CD4-positive, CD25-positive, alpha-beta regulatory T cell (primary cell): ENCODE measurements around the gene SEMA6B. TPM values are rescaled to one million over a fixed set of nuclear protein-coding genes. Genes with fewer than 3 reads are reported as not detected.

Source experiments
- ATAC-seq, 2 donors: fragments of 150-1000 bp; cut with Tn5 transposase; one replicate each; pipeline ENCODE4 v1.10.0; 2021; ENCODE audit warnings: low read depth in 2 of 2, moderate number of reproducible peaks in 2 of 2, moderate library complexity in 1 of 2
- DNase-seq, 3 donors: peaks; one replicate each; pipeline versions ENCODE4 v3.0.0 to v3.0.0-alpha.2; 2012 to 2022; ENCODE audit warnings: mixed read lengths in 1 of 3
- H3K27ac ChIP-seq: one replicate; pipeline ENCODE4 v1.7.0; 2013; ENCODE audit warnings: mild to moderate bottlenecking, low read length; ENCODE audit not compliant: insufficient read depth, poor library complexity, severe bottlenecking
- H3K27me3 ChIP-seq: one replicate; pipeline ENCODE4 v1.7.0; 2013; ENCODE audit warnings: low read length; ENCODE audit not compliant: control insufficient read depth, insufficient read depth
- H3K36me3 ChIP-seq: one replicate; pipeline ENCODE4 v1.7.0; 2013; ENCODE audit warnings: mild to moderate bottlenecking, low read length, moderate library complexity; ENCODE audit not compliant: control insufficient read depth, insufficient read depth
- H3K4me1 ChIP-seq: 2 replicates; pipeline ENCODE4 v1.7.0; 2013; ENCODE audit warnings: mild to moderate bottlenecking, low read length; ENCODE audit not compliant: insufficient read depth, control insufficient read depth, poor library complexity, severe bottlenecking
- H3K4me3 ChIP-seq: one replicate; pipeline ENCODE4 v1.7.0; 2013; ENCODE audit warnings: low read depth, mild to moderate bottlenecking, low read length, moderate library complexity
- H3K9me3 ChIP-seq, 2 experiments: 1 replicate in 1 of 2; 2 replicates in 1 of 2; pipeline ENCODE4 v1.7.0; 2013; ENCODE audit warnings: low read length in 2 of 2, mild to moderate bottlenecking in 1 of 2, moderate library complexity in 1 of 2; ENCODE audit not compliant: control insufficient read depth in 2 of 2
- H3K27ac Mint-ChIP-seq, 3 donors: one replicate each; pipeline ENCODE4 v1.8.0; 2020 to 2022; ENCODE audit warnings: mild to moderate bottlenecking in 3 of 3, mixed read lengths in 3 of 3, moderate library complexity in 2 of 3
- H3K27me3 Mint-ChIP-seq: one replicate; pipeline ENCODE4 v1.8.0; 2022; ENCODE audit warnings: mild to moderate bottlenecking, mixed read lengths
- H3K36me3 Mint-ChIP-seq: one replicate; pipeline ENCODE4 v1.8.0; 2020; ENCODE audit warnings: mixed read lengths
- H3K4me1 Mint-ChIP-seq, 4 donors: one replicate each; pipeline ENCODE4 v1.8.0; 2020 to 2022; ENCODE audit warnings: mixed read lengths in 4 of 4, mild to moderate bottlenecking in 1 of 4
- H3K4me3 Mint-ChIP-seq, 4 donors: one replicate each; pipeline ENCODE4 v1.8.0; 2020 to 2022; ENCODE audit warnings: mild to moderate bottlenecking in 4 of 4, mixed read lengths in 4 of 4, moderate library complexity in 3 of 4
- H3K9me3 Mint-ChIP-seq, 7 donors: one replicate each; pipeline ENCODE4 v1.8.0; 2020 to 2022; ENCODE audit warnings: mixed read lengths in 7 of 7, mild to moderate bottlenecking in 3 of 7, moderate library complexity in 2 of 7
- polyA plus RNA-seq, 4 donors: library from polyadenylated mRNA; unstranded; fragments of 300-500 nt; fragmentation: Illumina TruSeq; gene quantifications; one replicate each; pipeline ENCODE4 v1.2.3, GENCODE V29; 2021
- total RNA-seq: library from RNA; stranded (reverse); gene quantifications from one replicate; pipeline ENCODE4 v1.2.3, GENCODE V29; 2022

Gene SEMA6B
- total and polyA plus RNA-seq, 5 donors from 2014 or later = not detected

DNA sequence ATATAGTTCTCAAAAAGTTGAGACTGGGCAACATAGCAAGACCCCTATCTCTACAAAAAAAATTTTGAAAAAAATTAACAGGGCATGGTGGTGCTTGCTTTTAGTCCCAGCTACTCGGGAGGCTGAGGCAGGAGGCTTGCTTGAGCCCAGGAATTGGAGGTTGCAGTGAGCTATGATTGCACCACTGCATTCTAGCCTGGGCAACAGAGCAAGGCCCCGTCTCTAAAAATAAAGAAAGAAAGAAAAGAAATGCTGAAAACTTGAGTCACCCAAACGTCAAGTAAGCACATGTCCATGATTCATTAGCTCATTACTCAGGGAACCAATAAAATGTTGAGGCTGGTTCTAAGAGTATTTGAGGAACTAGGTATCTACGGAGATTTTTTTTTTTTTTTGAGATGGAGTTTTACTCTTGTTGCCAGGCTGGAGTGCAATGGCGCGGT lies 33.9 kb upstream of the SEMA6B start:
- Mint-ChIP-seq H3K4me1 (peaks cover 0 to 6% (median 1%) of the 10 kb centered on the region in 4 donors), H3K36me3 (no peaks in the 10 kb centered on the region), H3K4me3 (no peak overlapping the region), H3K27me3 (peaks cover 74% of the 10 kb centered on the region), H3K9me3 (peaks cover 0 to 1% (median 0%) of the 10 kb centered on the region in 7 donors), H3K27ac (no peak overlapping the region)
- ATAC-seq (no peak), DNase-seq (no peak)
- Histone ChIP-seq H3K4me3 (no peak overlapping the region), H3K9me3 (no peaks in the 10 kb centered on the region), H3K4me1 (peaks cover 11% of the 10 kb centered on the region), H3K27me3 (peaks cover 2% of the 10 kb centered on the region), H3K36me3 (no peaks in the 10 kb centered on the region), H3K27ac (no peak overlapping the region)

DNA sequence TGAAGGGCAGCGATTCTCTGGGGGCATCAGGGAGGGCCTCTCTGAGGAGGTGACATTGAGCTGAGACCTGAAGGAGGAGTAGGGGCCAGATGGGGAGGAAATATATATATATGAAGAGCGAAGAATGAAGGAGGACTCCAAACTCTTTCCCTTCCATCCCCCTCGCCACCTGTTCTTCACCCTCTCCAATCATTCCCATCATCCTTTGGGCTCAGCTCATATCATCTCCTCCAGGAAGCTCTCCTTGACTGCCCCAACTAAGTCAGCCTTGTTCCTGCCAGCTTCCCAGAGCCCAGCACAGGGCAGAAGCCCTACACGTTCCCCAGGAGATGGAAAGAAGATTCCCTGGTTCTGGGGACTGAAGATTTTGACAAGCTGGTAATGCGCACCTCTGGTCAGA lies 33.0 kb upstream of the SEMA6B start:
- no peak for ATAC-seq

DNA sequence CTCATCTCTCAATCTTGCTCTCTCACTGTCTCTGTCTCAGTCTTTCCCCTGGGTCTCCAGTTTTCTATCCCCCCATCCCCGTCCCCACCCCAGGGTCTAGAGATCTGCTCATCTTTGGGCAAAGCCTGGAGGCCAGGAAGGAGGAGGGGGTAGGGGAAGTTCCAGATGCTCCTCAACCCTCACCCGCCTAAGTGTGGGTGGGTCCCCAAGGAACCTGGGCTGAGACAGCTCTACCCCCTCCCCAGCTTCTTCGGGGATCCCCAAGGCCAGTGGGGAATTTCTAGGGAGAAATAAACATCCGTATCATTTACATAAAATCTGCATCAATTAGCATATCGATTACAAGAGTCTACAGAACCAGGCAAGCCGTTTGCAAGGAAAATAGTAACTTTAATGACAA lies 31.8 kb upstream of the SEMA6B start:
- Histone ChIP-seq H3K27ac (no peak overlapping the region), H3K36me3 (no peaks in the 10 kb centered on the region), H3K4me1 (no peaks in the 10 kb centered on the region), H3K27me3 (peaks cover 2% of the 10 kb centered on the region), H3K9me3 (no peaks in the 10 kb centered on the region), H3K4me3 (no peak overlapping the region)
- Mint-ChIP-seq H3K4me1 (no peaks in the 10 kb centered on the region), H3K27me3 (peaks cover 72% of the 10 kb centered on the region), H3K36me3 (no peaks in the 10 kb centered on the region), H3K9me3 (peaks cover 0 to 1% (median 0%) of the 10 kb centered on the region in 7 donors), H3K27ac (no peak overlapping the region), H3K4me3 (no peak overlapping the region)
- ATAC-seq (no peak), DNase-seq (no peak)

More for the DNA sequence above, 33.0 kb upstream of the SEMA6B start:
- Mint-ChIP-seq H3K27ac (no peak overlapping the region), H3K27me3 (peaks cover 79% of the 10 kb centered on the region), H3K4me3 (no peak overlapping the region), H3K36me3 (no peaks in the 10 kb centered on the region), H3K9me3 (peaks cover 0 to 1% (median 0%) of the 10 kb centered on the region in 7 donors), H3K4me1 (peaks cover 0 to 3% (median 1%) of the 10 kb centered on the region in 4 donors)
- no peaks in the 10 kb centered on the region for H3K36me3 ChIP-seq
- H3K4me1 ChIP-seq = peaks cover 3% of the 10 kb centered on the region
- H3K27ac ChIP-seq = no peak overlapping the region
- H3K9me3 ChIP-seq = no peaks in the 10 kb centered on the region
- H3K27me3 ChIP-seq = peaks cover 2% of the 10 kb centered on the region
- DNase-seq = no peak
- H3K4me3 ChIP-seq = no peak overlapping the region

DNA sequence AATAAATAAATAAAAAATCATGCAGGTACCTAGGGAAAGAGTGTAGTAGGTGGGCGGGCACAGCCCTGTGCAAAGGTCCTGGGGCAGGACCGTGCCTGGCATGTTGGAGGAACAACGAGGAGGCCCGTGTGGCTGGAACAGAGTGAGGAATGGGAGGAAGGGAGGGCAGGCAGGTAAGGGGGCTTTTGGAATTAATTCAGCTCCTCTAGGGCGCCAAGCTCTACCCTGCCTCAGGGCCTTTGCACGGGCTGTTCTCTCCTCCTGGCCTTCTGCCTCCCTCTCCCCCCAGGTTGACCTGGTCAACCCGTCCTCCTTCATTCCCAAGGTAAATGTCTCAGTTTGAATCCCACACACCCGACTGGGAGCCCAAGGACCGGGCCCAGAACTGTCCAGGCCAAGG lies 31.1 kb upstream of the SEMA6B start:
- H3K36me3 ChIP-seq = no peaks in the 10 kb centered on the region
- H3K27ac ChIP-seq = no peak overlapping the region
- H3K36me3 Mint-ChIP-seq = no peaks in the 10 kb centered on the region
- peaks cover 74% of the 10 kb centered on the region for H3K27me3 Mint-ChIP-seq
- no peak overlapping the region for H3K4me3 Mint-ChIP-seq
- H3K4me3 ChIP-seq = no peak overlapping the region
- peaks cover 2% of the 10 kb centered on the region for H3K27me3 ChIP-seq
- H3K9me3 Mint-ChIP-seq = peaks cover 0 to 2% (median 0%) of the 10 kb centered on the region in 7 donors
- no peaks in the 10 kb centered on the region for H3K9me3 ChIP-seq
- no peaks in the 10 kb centered on the region for H3K4me1 ChIP-seq
- no peaks in the 10 kb centered on the region for H3K4me1 Mint-ChIP-seq
- no peak overlapping the region for H3K27ac Mint-ChIP-seq
- ATAC-seq (no peak), DNase-seq (no peak)

DNA sequence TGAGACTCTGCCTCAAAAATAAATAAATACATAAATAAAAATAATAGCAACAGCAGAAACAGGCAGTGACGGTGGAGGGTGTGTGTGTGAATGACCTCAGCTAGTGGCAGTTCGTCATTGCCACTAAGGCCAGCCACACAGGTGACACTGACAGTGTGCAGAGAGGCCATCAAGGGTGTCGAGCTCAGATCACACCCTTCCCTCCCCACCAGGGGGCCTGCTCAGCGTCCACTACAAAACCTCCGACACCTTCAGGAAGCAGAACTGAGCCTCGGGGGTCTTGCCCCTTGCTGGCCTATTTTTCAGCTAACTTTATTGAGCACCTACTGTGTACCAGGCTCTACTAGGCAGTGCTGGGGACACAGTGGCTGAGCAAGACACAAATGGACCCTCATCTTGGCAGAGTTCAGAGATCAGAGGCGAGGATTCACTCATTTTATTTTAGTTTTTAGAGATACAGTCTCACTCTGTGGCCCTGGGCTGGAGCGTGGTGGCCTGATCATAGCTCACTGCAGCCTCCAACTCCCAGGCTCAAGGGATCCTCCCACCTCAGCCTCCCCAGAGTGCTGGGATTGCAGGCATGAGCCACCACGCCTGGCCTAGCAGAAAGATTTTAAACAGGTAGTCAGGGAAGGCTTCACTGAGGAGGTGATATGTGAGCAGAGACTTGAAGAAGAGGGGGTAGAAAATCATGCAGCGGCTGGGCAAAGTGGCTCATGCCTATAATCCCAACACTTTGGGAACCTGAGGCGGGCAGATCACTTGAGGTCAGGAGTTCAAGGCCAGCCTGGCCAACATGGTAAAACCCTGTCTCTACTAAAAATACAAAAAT lies 30.3 kb upstream of the SEMA6B start:
- Mint-ChIP-seq H3K27me3 (peaks cover 74% of the 10 kb centered on the region), H3K36me3 (no peaks in the 10 kb centered on the region), H3K4me1 (peaks cover 0 to 2% (median 0%) of the 10 kb centered on the region in 4 donors), H3K4me3 (no peak overlapping the region), H3K27ac (no peak overlapping the region), H3K9me3 (peaks cover 0 to 2% (median 0%) of the 10 kb centered on the region in 7 donors)
- Histone ChIP-seq H3K27me3 (peaks cover 8% of the 10 kb centered on the region), H3K4me1 (peaks cover 1% of the 10 kb centered on the region), H3K9me3 (no peaks in the 10 kb centered on the region), H3K36me3 (no peaks in the 10 kb centered on the region), H3K4me3 (no peak overlapping the region), H3K27ac (no peak overlapping the region)
- ATAC-seq = no peak
- peak in 1 of 3 donors; percentile 13 for DNase-seq

DNA sequence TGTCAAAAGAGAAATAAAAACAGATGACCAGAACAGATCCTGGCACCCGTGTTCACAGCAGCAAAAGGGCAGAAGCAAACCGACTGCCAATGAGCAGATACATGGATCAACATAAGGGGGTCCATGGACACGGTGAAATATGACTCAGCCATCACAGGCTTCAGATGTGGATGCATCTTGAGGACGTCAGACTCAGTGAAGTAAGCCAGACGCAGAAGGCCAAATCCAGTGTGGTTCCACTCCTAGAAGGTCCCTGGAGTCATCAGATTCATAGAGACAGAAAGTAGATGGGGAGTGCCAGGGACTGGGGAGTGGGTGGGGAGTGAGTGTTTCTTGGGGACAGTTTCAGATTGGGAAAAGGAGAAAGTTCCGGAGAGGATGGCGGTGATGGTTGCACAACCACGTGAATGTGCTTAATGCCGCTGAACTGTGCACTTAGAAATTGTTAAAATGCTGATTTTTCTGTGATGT lies 28.8 kb upstream of the SEMA6B start:
- H3K4me3 ChIP-seq = no peak overlapping the region
- DNase-seq (no peak), ATAC-seq (no peak)
- H3K36me3 ChIP-seq = no peaks in the 10 kb centered on the region
- H3K27me3 Mint-ChIP-seq = peaks cover 68% of the 10 kb centered on the region
- H3K27ac ChIP-seq = no peak overlapping the region
- peaks cover 0 to 2% (median 0%) of the 10 kb centered on the region in 7 donors for H3K9me3 Mint-ChIP-seq
- H3K27me3 ChIP-seq = peaks cover 8% of the 10 kb centered on the region
- peaks cover 8% of the 10 kb centered on the region for H3K4me1 ChIP-seq
- no peaks in the 10 kb centered on the region for H3K36me3 Mint-ChIP-seq
- H3K27ac Mint-ChIP-seq = no peak overlapping the region
- no peak overlapping the region for H3K4me3 Mint-ChIP-seq
- peaks cover 0 to 5% (median 2%) of the 10 kb centered on the region in 4 donors for H3K4me1 Mint-ChIP-seq
- H3K9me3 ChIP-seq = no peaks in the 10 kb centered on the region

DNA sequence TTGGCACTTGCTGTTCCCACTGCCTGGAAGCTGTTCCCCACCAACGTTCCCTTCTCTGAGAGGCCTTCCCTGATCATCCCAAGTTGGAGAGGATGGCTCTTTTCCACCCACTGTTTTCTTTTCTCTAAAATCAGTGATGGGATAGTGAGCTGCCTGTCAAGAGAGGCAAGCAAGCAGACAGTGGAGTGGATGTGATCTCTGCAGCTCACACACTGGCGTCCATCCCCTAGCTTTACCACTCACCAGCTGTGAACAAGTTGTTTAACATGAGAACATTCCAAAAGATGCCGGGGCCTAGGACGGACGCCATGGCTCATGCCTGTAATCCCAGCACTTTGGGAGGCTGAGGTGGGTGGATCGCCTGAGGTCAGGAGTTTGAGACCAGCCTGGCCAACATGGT lies 28.0 kb upstream of the SEMA6B start:
- peaks cover 8% of the 10 kb centered on the region for H3K27me3 ChIP-seq
- ATAC-seq (no peak), DNase-seq (no peak)
- Mint-ChIP-seq H3K4me1 (peaks cover 0 to 5% (median 3%) of the 10 kb centered on the region in 4 donors), H3K4me3 (no peak overlapping the region), H3K36me3 (no peaks in the 10 kb centered on the region), H3K27me3 (peaks cover 71% of the 10 kb centered on the region), H3K27ac (no peak overlapping the region), H3K9me3 (peaks cover 0 to 2% (median 0%) of the 10 kb centered on the region in 7 donors)
- no peak overlapping the region for H3K4me3 ChIP-seq
- no peaks in the 10 kb centered on the region for H3K36me3 ChIP-seq
- H3K4me1 ChIP-seq = peaks cover 8% of the 10 kb centered on the region
- no peaks in the 10 kb centered on the region for H3K9me3 ChIP-seq
- no peak overlapping the region for H3K27ac ChIP-seq
